ENCODE results near the gene CABP7. TPM values are rescaled to one million over a fixed set of nuclear protein-coding genes. Genes with fewer than 3 reads are reported as not detected.

The CABP7 gene
- total RNA-seq, 1 donor from 2014 or later, result 14.6 TPM

- H3K9me3 Mint-ChIP-seq (ENCODE audit: unreplicated experiment), result peaks cover 19% of the 10 kb centered on the region
- peak overlapping the region; percentile 12 for H3K4me3 Mint-ChIP-seq (ENCODE audit: unreplicated experiment)
- TF ChIP-seq CTCF (IDR thresholded peaks at IDR 0.05; ENCODE audit: partially characterized antibody, unreplicated experiment), result no peak
- no peaks in the 10 kb centered on the region for H3K36me3 Mint-ChIP-seq (ENCODE audit: unreplicated experiment)
- no peak for DNase-seq
- no peak overlapping the region for H3K27ac Mint-ChIP-seq (ENCODE audit: unreplicated experiment)
- H3K27me3 Mint-ChIP-seq (ENCODE audit: unreplicated experiment), result peaks cover 36% of the 10 kb centered on the region
- peaks cover 41% of the 10 kb centered on the region for H3K4me1 Mint-ChIP-seq (ENCODE audit: low read depth, unreplicated experiment)
These were observed 2.8 kb upstream of the CABP7 start for GRCh38 chr22:29716814-29717545.

- no peaks in the 10 kb centered on the region for H3K36me3 Mint-ChIP-seq (ENCODE audit: unreplicated experiment)
- DNase-seq, result no peak
- no peak for TF ChIP-seq CTCF (IDR thresholded peaks at IDR 0.05; ENCODE audit: partially characterized antibody, unreplicated experiment)
- peaks cover 38% of the 10 kb centered on the region for H3K4me1 Mint-ChIP-seq (ENCODE audit: low read depth, unreplicated experiment)
- H3K27me3 Mint-ChIP-seq (ENCODE audit: unreplicated experiment), result peaks cover 32% of the 10 kb centered on the region
- H3K27ac Mint-ChIP-seq (ENCODE audit: unreplicated experiment), result no peak overlapping the region
- peaks cover 19% of the 10 kb centered on the region for H3K9me3 Mint-ChIP-seq (ENCODE audit: unreplicated experiment)
- H3K4me3 Mint-ChIP-seq (ENCODE audit: unreplicated experiment), result no peak overlapping the region
These were observed 2.0 kb upstream of the CABP7 start for GRCh38 chr22:29717789-29718188.

GRCh38 chr22:29718949-29719898, 579 bp upstream of the CABP7 start:
- DNase-seq, result no peak
- Mint-ChIP-seq H3K4me1 (ENCODE audit: low read depth, unreplicated experiment) (peaks cover 33% of the 10 kb centered on the region), H3K27ac (ENCODE audit: unreplicated experiment) (peak overlapping the region; percentile 52), H3K27me3 (ENCODE audit: unreplicated experiment) (peaks cover 31% of the 10 kb centered on the region), H3K9me3 (ENCODE audit: unreplicated experiment) (peaks cover 24% of the 10 kb centered on the region), H3K36me3 (ENCODE audit: unreplicated experiment) (no peaks in the 10 kb centered on the region), H3K4me3 (ENCODE audit: unreplicated experiment) (peak overlapping the region; percentile 70)
- no peak for TF ChIP-seq CTCF (IDR thresholded peaks at IDR 0.05; ENCODE audit: partially characterized antibody, unreplicated experiment)

- Mint-ChIP-seq H3K36me3 (ENCODE audit: unreplicated experiment) (no peaks in the 10 kb centered on the region), H3K4me1 (ENCODE audit: low read depth, unreplicated experiment) (peaks cover 29% of the 10 kb centered on the region), H3K9me3 (ENCODE audit: unreplicated experiment) (peaks cover 23% of the 10 kb centered on the region), H3K27me3 (ENCODE audit: unreplicated experiment) (peaks cover 26% of the 10 kb centered on the region), H3K27ac (ENCODE audit: unreplicated experiment) (no peak overlapping the region), H3K4me3 (ENCODE audit: unreplicated experiment) (peak overlapping the region; percentile 52)
- no peak for TF ChIP-seq CTCF (IDR thresholded peaks at IDR 0.05; ENCODE audit: partially characterized antibody, unreplicated experiment)
- DNase-seq, result no peak
These were observed 1.1 kb downstream of the CABP7 start for GRCh38 chr22:29720811-29721323.

All from glutamatergic neuron (in vitro differentiated cells).